Epithelial cell of proximal tubule (primary cell): ENCODE results near the gene JTB. TPM values are rescaled to one million over a fixed set of nuclear protein-coding genes. Genes with fewer than 3 reads are reported as not detected.
A peak's percentile ranks its signal among the peaks of the same experiment; 100 is the strongest.

Experiments
- DNase-seq: peaks from one replicate; pipeline ENCODE4 v3.0.0-alpha.2; 2011; ENCODE audit warnings: low read depth
- H3K4me3 ChIP-seq: 2 replicates; pipeline ENCODE4 v1.5.1; 2011; ENCODE audit warnings: low read depth, mild to moderate bottlenecking, low read length
- CTCF ChIP-seq: conservative IDR thresholded peaks from 2 replicates; pipeline ENCODE4 v1.5.1; 2012; ENCODE audit warnings: low read depth, mild to moderate bottlenecking, low read length
- total RNA-seq: library from RNA; depleted of rRNA; stranded (reverse); fragments of >200 nt; gene quantifications from 2 replicates; pipeline ENCODE4 v1.2.3, GENCODE V29; 2015

The JTB gene
- total RNA-seq, 1 donor from 2014 or later = 170 TPM

- TF ChIP-seq CTCF = peak; percentile 44
- peak within 1 kb of the TSS; percentile 67 for H3K4me3 ChIP-seq
- no peak for DNase-seq
These were observed 10.1 kb downstream of the JTB start, which contains the start of gene CREB3L4 for GRCh38 chr1:153967107-153967999. Gene CREB3L4, plus strand, starts transcription at chr1:153967902. Its CDS starts 624 bp downstream, at chr1:153968526.

DNA sequence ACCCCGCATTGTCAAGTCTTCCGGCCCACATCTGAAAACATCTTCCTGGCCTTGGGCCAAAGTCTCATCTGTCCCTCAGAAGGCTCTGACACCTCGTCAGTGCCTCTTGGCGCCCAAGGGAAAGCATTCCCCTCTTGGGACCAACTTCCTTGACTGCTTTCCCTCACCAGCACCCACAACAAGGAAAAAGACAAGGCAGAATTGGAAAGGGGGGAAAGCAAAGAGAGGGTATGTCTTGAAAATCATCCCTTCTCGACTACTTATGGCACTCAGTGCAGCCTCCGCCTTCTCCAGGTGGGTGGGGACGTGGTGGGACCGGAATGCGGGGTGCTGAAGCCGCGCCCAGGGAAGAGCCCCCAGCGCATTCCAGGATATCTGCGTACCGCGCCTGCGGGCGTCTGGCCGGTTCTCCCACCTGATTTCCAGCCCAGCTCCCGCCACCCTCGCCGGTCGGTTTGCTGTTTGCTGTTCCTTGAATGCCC, 13.6 kb downstream of the JTB start:
- no peak for DNase-seq
- TF ChIP-seq CTCF = no peak

DNA sequence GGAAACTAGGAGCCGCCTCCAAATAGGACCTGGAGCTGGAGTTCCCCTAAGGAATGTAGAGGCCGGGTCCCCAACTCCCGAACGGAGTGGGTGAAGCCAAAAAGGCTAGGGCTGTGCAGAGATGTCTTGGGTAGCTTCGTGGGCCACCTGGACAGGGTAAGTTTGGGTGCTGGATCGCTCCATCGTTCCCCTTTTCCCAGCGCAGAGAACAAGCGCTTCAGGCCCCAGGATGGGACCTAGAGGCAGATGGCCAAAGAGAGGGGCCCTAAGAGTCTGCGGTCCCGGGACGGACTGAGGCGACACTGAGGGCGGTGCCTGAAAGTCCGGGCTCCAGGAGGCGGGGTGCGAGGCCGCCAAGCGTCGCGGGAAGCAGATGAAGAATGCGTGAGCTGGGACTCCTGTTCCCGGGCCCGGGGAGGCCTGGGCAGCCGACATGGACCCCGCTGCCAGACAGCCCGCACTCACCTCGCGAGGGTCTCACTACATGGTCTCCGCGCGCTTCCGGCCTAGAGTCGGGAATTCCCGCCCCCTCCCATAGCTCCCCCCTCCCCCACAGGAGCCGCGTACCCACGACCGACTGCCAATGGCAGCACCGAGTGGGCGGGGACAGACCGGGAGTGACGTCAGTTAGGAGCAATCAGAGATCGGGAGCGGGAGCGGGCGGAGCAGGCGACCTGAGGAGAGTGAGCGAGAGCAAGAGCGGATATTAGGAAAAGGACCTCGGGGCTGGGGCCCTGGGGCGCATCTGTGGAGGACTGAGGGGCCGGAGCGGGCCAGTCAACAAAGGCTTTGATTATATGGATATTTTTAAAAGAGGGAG, 14.2 kb downstream of the JTB start, which contains the start of gene SLC39A1:
Gene SLC39A1 (minus strand): TSS at position 508 of the 820 bp plus-strand sequence. CDS start 822 bp downstream, outside the sequence.
- TF ChIP-seq CTCF = no peak
- H3K4me3 ChIP-seq = peak within 1 kb of the TSS; percentile 69
- DNase-seq = no peak

More for the DNA sequence above, 13.6 kb downstream of the JTB start:
- peak overlapping the region; percentile 69 for H3K4me3 ChIP-seq

- TF ChIP-seq CTCF = no peak
- H3K4me3 ChIP-seq = peak overlapping the region; percentile 69
- no peak for DNase-seq
These were observed 15.1 kb downstream of the JTB start for GRCh38 chr1:153962088-153963029.

DNA sequence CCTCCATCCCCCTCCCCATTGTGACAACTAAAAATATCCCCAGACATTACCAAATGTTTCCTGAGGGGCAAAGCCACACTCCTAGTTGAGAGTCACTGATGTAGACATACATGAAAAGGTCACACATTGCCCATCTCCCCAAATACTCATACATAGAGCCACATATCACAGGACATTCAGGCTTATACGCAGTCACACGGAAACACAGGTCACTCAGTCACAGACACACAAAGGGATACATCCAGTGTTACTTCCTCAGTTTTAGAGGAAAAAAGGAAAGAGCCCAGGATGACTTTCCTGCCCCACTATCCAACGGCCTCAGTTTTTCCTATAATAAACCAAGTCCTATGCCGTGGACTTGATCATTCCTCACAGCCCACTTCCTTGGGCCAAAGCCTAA, 16.1 kb downstream of the JTB start:
- peak overlapping the region; percentile 69 for H3K4me3 ChIP-seq
- no peak for DNase-seq

More for the DNA sequence above, 16.1 kb downstream of the JTB start:
- no peak for TF ChIP-seq CTCF
